ENCODE data around the gene MTCL1. TPM values are rescaled to one million over a fixed set of nuclear protein-coding genes. Genes with fewer than 3 reads are reported as not detected.

MTCL1 gene
- total RNA-seq, 1 donor from 2014 or later = 50.5 TPM

DNA sequence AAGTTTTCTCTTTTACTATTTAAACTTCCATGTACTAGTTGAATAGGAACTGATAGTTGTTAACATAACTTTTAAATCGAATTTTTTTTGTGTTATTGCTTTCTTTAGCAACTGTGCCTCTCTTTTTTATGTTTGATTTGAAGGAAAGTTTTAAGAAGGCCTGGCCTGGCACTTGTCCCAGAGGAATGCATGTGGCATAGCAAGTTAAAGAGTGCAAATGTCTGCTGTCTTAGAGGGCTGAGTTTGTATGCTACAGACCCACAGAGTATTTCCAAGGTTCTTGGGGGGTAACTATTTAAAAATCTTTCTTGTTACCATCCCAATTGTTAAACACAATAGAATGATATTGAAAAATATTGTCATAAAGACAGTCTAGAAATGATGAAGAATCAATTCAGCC lies 47.0 kb downstream of the MTCL1 start:
- TF ChIP-seq, protein P1, sequence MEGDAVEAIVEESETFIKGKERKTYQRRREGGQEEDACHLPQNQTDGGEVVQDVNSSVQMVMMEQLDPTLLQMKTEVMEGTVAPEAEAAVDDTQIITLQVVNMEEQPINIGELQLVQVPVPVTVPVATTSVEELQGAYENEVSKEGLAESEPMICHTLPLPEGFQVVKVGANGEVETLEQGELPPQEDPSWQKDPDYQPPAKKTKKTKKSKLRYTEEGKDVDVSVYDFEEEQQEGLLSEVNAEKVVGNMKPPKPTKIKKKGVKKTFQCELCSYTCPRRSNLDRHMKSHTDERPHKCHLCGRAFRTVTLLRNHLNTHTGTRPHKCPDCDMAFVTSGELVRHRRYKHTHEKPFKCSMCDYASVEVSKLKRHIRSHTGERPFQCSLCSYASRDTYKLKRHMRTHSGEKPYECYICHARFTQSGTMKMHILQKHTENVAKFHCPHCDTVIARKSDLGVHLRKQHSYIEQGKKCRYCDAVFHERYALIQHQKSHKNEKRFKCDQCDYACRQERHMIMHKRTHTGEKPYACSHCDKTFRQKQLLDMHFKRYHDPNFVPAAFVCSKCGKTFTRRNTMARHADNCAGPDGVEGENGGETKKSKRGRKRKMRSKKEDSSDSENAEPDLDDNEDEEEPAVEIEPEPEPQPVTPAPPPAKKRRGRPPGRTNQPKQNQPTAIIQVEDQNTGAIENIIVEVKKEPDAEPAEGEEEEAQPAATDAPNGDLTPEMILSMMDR (IDR thresholded peaks at IDR 0.05; ENCODE audit: insufficient read depth, low read length, poor library complexity, severe bottlenecking) = no peak

DNA sequence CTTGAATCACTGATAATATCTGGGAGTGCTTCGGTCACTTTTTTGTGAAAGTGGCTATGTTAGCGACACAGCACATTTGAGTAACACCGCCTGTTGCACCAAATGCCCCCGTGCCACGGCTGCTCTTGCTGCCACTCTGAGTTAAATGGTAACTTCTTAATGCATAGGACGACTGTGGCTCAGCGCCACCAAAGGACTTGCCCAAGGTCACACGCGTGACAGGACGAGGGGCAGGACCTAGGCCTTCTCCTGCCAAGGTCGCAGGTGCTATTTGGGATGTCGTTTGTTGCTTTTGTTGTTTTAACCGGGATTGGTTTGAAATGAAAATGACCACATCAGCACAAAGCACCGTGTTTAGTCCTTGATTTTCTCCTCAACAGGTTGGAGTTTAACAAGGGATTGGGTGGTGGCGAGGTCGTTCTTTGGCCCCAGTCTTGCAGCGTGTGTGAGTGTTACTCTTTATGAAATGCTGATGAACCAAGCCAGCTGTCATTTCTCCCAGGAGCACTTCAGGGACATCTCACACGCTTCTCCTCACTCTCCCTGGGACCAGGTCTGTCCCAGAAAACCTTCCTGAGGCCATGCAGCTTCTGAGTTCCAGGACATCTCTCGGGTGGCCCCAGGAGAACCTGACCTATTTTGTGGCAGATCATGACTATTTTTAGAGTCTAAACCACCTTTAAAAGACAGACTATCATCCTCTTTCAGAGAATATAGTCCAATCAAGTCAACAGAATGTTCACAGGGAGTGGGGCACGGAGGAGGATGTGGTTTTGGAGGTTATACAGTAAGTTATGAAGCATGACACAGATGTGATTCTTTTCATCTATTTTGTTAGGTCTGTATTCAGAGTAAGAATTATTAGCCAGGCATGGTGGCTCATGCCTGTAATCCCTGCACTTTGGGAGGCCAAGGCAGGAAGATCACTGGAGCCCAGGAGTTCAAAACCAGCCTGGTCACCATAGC lies 49.9 kb downstream of the MTCL1 start:
- TF ChIP-seq, protein P1 (IDR thresholded peaks at IDR 0.05; ENCODE audit: insufficient read depth, low read length, poor library complexity, severe bottlenecking) = no peak
- Histone ChIP-seq H3K4me3 (ENCODE audit: low read depth, low read length) (no peak overlapping the region), H3K36me3 (ENCODE audit: control insufficient read depth, insufficient read depth, low read length) (no peaks in the 10 kb centered on the region), H3K27me3 (ENCODE audit: control insufficient read depth, insufficient read depth, low read length) (no peaks in the 10 kb centered on the region)
- DNase-seq (ENCODE audit: low read depth) = no peak

More for the DNA sequence above, 47.0 kb downstream of the MTCL1 start:
- H3K36me3 ChIP-seq (ENCODE audit: control insufficient read depth, insufficient read depth, low read length) = no peaks in the 10 kb centered on the region
- H3K4me3 ChIP-seq (ENCODE audit: low read depth, low read length) = no peak overlapping the region
- no peaks in the 10 kb centered on the region for H3K27me3 ChIP-seq (ENCODE audit: control insufficient read depth, insufficient read depth, low read length)
- DNase-seq (ENCODE audit: low read depth) = no peak

DNA sequence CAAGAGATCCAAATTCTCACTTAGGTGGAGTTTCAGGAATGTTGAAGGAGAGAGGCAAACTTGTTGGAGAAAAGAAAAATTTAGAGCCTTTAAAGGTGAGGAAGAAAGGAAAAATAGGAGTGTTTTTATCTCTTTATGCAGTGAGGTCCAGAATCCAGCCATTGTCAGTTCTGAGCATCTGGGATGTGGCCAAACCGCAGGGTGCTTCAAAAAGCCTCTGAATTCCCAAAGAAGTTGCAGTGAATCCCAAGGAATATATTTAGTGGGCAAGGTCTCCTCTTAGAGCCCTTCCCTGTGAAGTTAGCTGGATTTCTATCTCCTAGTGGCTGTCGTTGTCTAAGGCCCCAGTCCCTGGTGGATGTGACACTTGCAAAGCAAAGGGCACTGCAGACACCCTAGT lies 51.2 kb downstream of the MTCL1 start:
- Histone ChIP-seq H3K27me3 (ENCODE audit: control insufficient read depth, insufficient read depth, low read length) (no peaks in the 10 kb centered on the region), H3K4me3 (ENCODE audit: low read depth, low read length) (no peak overlapping the region), H3K36me3 (ENCODE audit: control insufficient read depth, insufficient read depth, low read length) (no peaks in the 10 kb centered on the region)
- DNase-seq (ENCODE audit: low read depth) = no peak
- TF ChIP-seq, protein P1 (IDR thresholded peaks at IDR 0.05; ENCODE audit: insufficient read depth, low read length, poor library complexity, severe bottlenecking) = no peak

DNA sequence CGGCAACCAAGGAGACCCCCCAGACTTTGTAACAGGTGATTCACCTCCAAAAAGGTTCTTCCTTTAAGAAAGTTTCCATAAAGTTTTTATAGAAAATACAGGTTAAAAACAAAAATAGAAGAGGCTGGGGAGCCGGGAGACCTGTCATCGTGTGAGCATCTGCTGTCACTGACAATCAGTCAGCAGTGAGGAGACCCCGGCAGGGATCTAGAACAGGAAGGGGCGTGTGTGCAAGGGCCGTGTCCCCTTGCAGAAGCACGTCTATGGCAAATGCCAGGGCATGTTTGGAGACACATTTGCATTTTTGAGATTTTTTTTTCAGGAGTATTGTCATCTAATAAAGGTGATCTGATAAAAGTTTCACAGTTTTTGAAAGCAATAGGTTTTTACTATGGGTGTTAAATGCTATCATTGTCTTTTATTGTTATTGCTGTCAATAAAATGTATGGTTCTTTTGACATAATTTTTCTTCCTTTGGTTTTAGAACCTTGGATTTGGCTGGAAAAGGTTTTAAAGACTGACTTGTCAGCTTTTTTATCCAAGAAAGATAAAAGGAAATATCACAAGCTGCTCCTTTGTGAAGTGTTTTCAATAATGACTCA lies 52.1 kb downstream of the MTCL1 start:
- Histone ChIP-seq H3K4me3 (ENCODE audit: low read depth, low read length) (no peak overlapping the region), H3K27me3 (ENCODE audit: control insufficient read depth, insufficient read depth, low read length) (no peaks in the 10 kb centered on the region), H3K36me3 (ENCODE audit: control insufficient read depth, insufficient read depth, low read length) (peaks cover 2% of the 10 kb centered on the region)
- TF ChIP-seq, protein P1 (IDR thresholded peaks at IDR 0.05; ENCODE audit: insufficient read depth, low read length, poor library complexity, severe bottlenecking) = no peak
- no peak for DNase-seq (ENCODE audit: low read depth)

DNA sequence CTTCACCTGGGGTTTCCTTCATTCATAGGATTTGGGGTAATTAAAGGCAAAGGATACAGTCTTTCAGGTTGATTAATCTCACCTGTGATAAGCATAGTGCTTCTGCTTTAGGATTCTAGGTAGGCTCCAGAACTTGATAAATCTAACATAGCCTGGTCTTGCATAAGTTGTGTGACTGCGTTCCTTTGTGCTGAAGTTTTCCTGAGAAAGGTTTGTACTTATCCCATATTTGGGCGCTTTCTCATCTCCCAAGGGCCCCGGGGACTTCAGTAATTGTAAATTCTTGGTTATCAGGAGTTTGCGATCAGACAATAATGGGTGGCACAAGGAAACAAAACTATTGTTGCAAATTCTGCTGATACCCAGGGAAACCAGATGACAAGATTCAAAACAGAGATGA lies 53.1 kb downstream of the MTCL1 start:
- Histone ChIP-seq H3K36me3 (ENCODE audit: control insufficient read depth, insufficient read depth, low read length) (peaks cover 4% of the 10 kb centered on the region), H3K27me3 (ENCODE audit: control insufficient read depth, insufficient read depth, low read length) (no peaks in the 10 kb centered on the region), H3K4me3 (ENCODE audit: low read depth, low read length) (no peak overlapping the region)
- TF ChIP-seq, protein P1 (IDR thresholded peaks at IDR 0.05; ENCODE audit: insufficient read depth, low read length, poor library complexity, severe bottlenecking) = no peak
- no peak for DNase-seq (ENCODE audit: low read depth)
